Common myeloid progenitor, CD34-positive (primary cell): ENCODE measurements around the gene AHNAK2.
A peak's percentile ranks its signal among the peaks of the same experiment; 100 is the strongest.

Source experiments
- CTCF ChIA-PET: fragments of 350-600 bp; sonication (Branson Sonifier 250); formaldehyde crosslinking; loops from one replicate; lab custom pipeline; 2021; ENCODE audit warnings: antibody characterized with exemption; lab: Charles Lee
- POLR2A ChIA-PET: fragments of 350-600 bp; sonication (Branson Sonifier 250); formaldehyde crosslinking; loops from one replicate; lab custom pipeline; 2021; ENCODE audit warnings: antibody characterized with exemption; lab: Charles Lee
- DNase-seq, 3 donors: peaks; one replicate each; pipeline versions ENCODE4 v3.0.0 to v3.0.0-alpha.2; 2013
- H3K27ac ChIP-seq, 2 experiments: 1 replicate in 1 of 2; 2 replicates in 1 of 2; pipeline ENCODE4 v1.7.0; 2013; ENCODE audit warnings: inconsistent platforms in 2 of 2, low read length in 2 of 2, mild to moderate bottlenecking in 2 of 2, low read depth in 1 of 2, moderate library complexity in 1 of 2; ENCODE audit not compliant: severe bottlenecking in 2 of 2, insufficient read depth in 1 of 2, poor library complexity in 1 of 2
- H3K27me3 ChIP-seq, 5 experiments: replicated peaks in 2 of 5; 1 replicate in 3 of 5; 2 replicates in 2 of 5; pipeline versions ENCODE4 v1.6.1 to v1.7.0; 2013; ENCODE audit warnings: low read length in 4 of 5, mild to moderate bottlenecking in 2 of 5, moderate library complexity in 2 of 5, inconsistent platforms in 1 of 5; ENCODE audit not compliant: insufficient read depth in 5 of 5, control insufficient read depth in 4 of 5
- H3K36me3 ChIP-seq, 4 experiments: 1 replicate in 2 of 4; 2 replicates in 2 of 4; pipeline versions ENCODE4 v1.6.1 to v1.7.0; 2013; ENCODE audit warnings: low read length in 3 of 4, control low read depth in 1 of 4, mild to moderate bottlenecking in 1 of 4; ENCODE audit not compliant: control insufficient read depth in 4 of 4, insufficient read depth in 4 of 4
- H3K4me1 ChIP-seq, 4 experiments: 1 replicate in 3 of 4; 2 replicates in 1 of 4; pipeline versions ENCODE4 v1.6.1 to v1.7.1; 2013; ENCODE audit warnings: low read length in 3 of 4, mild to moderate bottlenecking in 3 of 4, control low read depth in 1 of 4, inconsistent platforms in 1 of 4, moderate library complexity in 1 of 4; ENCODE audit not compliant: control insufficient read depth in 4 of 4, insufficient read depth in 4 of 4; ENCODE audit errors: control extremely low read depth in 1 of 4
- H3K4me3 ChIP-seq, 7 experiments: 1 replicate in 4 of 7; 2 replicates in 3 of 7; pipeline versions ENCODE4 v1.5.1 to v1.7.0; 2013; ENCODE audit warnings: mild to moderate bottlenecking in 7 of 7, low read length in 6 of 7, moderate library complexity in 6 of 7, inconsistent platforms in 2 of 7, low read depth in 2 of 7, control low read depth in 1 of 7; ENCODE audit not compliant: insufficient read depth in 4 of 7, control insufficient read depth in 1 of 7; ENCODE audit errors: extremely low read depth in 1 of 7
- H3K9me3 ChIP-seq, 5 experiments: 1 replicate in 4 of 5; 2 replicates in 1 of 5; pipeline versions ENCODE4 v1.6.1 to v1.7.1; 2013; ENCODE audit warnings: low read length in 4 of 5, mild to moderate bottlenecking in 2 of 5, inconsistent platforms in 1 of 5, low read depth in 1 of 5, moderate library complexity in 1 of 5; ENCODE audit not compliant: control insufficient read depth in 4 of 5, insufficient read depth in 2 of 5; ENCODE audit errors: control extremely low read depth in 1 of 5
- WGBS: methylation state at CpG from one replicate; pipeline ENCODE4 v1.1.5; 2013; ENCODE audit not compliant: insufficient coverage; 5-methylcytosine and 5-hydroxymethylcytosine counted together

Gene AHNAK2

DNA sequence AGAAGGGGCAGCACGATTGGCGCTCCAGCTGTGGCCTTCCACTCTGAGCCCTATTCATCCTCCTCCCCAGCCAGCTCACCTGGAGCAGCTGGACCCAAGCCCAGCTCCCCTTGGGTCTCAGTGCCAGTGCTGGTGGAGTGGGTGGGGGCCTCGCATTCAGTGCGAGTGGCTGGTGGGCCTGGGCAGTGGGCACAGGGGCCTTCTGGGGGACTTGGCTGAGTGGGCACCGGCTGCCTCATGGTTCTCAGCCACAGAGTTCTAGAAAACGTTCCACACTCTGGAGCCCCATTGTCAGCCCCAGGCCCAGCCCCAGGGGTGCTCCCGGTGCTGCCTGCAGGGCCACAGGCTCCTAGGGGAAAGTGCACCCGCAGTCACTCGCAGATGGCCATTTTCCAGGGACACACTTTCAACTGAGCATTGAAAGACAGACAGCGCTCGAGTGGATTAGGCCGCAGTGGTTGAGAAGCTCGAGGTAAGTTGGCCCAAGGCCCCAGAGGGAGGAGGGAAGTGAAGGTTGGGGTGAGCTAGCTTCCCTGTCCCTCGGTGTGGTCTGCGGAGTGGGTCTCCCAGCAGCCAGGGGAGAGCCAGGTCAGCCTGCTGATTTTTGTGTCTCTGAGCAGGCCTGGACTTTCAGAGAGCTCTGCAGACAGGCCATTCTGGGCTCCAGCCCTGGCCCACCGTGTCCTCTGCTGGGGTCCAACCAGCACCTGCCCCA lies 11.2 kb upstream of the AHNAK2 start:
- H3K9me3 ChIP-seq: no peaks in the 10 kb centered on the region
- H3K27me3 ChIP-seq: no peaks in the 10 kb centered on the region
- POLR2A ChIA-PET: no interaction called here
- CTCF ChIA-PET: interaction anchor here (1.5 to 1.7 kb wide), 2 partner anchors 9 to 10 kb away, joined by 4 to 6 read pairs; no protein-coding TSS in a partner anchor
- H3K36me3 ChIP-seq: no peaks in the 10 kb centered on the region
- no peak for DNase-seq
- no peak overlapping the region for H3K27ac ChIP-seq
- WGBS: 93% methylated on average over 10 of the region's 16 CpGs
- H3K4me1 ChIP-seq: peaks cover 0 to 17% (median 15%) of the 10 kb centered on the region in 4 experiments
- H3K4me3 ChIP-seq: no peak overlapping the region

DNA sequence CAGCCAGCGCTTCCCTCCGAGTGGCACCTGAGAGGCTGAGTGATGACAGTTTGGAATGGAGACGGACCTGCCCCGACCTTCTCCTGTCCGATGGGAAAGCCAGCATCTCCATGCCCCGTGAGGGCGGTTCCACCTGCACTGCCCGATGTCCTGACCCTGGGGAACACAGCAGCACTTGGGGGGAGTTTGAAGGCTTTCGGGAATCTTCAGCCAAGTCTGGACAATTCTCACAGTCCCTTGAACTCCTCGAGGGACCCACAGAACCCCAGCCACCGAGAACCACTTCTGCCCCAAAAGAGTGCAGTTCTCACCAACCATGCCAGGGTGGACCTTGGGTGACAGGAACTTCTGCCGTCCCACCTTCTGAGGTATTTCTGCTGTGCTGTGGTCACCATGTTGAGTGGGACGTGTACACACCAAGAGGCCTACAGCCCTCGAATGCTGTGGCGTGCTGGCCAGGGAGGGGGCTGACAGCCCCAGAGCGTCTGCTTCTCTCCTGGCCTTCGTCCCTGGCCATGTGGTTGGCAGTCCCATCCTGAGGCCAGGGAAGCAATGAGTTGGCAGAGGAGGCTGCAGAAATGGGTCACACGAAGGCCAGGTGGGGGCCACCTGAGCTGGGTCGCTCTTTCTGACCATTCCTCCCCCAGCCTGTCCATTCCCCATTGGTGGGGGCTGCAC lies 8.5 kb upstream of the AHNAK2 start:
- Histone ChIP-seq H3K9me3 (no peaks in the 10 kb centered on the region), H3K27ac (no peak overlapping the region), H3K4me1 (peaks cover 0 to 15% (median 14%) of the 10 kb centered on the region in 4 experiments), H3K27me3 (no peaks in the 10 kb centered on the region), H3K4me3 (peak overlapping the region in 5 of 7 experiments; percentile 61 to 82 (median 71)), H3K36me3 (no peaks in the 10 kb centered on the region)
- DNase-seq: no peak
- 87% methylated on average over 17 of the region's 19 CpGs for WGBS
- ChIA-PET POLR2A (interaction anchor here (0.6 kb wide), 1 partner anchor 71 kb away, joined by 3 read pairs; no protein-coding TSS in a partner anchor), CTCF (interaction anchor here (0.7 to 1.6 kb wide), 4 partner anchors 12 to 33 kb away, joined by 3 to 4 read pairs (median 3); no protein-coding TSS in a partner anchor)

DNA sequence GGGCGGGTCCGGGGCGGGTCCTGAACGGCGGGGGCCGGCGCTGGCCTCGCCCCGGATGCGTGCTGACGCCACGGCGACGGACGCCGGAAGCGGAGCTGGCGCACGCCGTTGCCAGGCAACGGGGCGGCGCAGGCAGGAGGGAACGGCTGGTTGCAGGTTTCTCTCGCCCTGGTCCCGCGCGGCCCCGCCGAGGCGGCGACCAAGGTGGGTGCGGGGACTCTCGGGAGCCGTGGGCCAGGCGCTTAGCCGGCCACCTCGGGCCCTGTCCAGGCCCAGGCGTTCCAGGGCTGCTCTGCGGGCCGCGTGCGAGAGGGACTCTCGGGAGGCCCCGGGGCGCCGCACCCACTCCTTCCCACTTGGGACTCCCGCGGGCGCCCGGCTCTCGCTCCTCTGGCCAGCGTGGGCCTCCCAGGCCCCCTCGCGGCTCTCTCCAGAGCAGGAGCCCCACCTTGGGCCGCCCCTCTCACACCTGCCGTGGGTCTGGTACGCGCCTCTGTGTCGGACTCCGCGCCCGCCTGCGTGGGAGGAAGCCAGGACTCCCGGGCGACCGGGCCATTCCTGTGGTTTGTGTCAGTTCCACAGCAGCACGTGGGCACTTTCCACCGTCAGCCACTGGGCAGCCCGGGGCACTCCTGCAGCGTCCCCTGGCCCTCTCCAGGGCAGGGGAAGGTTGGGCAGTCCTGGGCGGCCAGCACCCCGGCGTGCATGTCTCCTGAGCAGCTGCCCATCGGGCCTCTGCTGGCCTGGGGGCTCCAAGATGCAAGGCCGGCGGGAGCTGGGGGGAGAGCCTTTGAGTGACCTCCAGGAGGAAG lies 7.7 kb upstream of the AHNAK2 start, which contains the start of gene CLBA1:
Gene CLBA1, plus strand, starts transcription at position 114 of the 812 bp plus-strand sequence. Its CDS starts 644 bp downstream, at position 758.
- Histone ChIP-seq H3K36me3 (no peaks in the 10 kb centered on the region), H3K9me3 (no peaks in the 10 kb centered on the region), H3K27ac (peak within 1 kb of the TSS in 1 of 2 experiments; percentile 74), H3K4me1 (peaks cover 0 to 15% (median 14%) of the 10 kb centered on the region in 4 experiments), H3K4me3 (peak within 1 kb of the TSS; percentile 49 to 82 (median 70)), H3K27me3 (no peaks in the 10 kb centered on the region)
- ChIA-PET CTCF (interaction anchor here (1.1 to 2.1 kb wide), 5 partner anchors 11 to 35 kb away, joined by 3 to 6 read pairs (median 4); partner anchors contain the start of gene CDCA4), POLR2A (interaction anchor here (0.6 kb wide), 1 partner anchor 40 kb away, joined by 3 read pairs; no protein-coding TSS in a partner anchor)
- WGBS: 3% methylated on average over 66 of the region's 77 CpGs
- DNase-seq: peak; percentile 92 to 94 (median 93)

DNA sequence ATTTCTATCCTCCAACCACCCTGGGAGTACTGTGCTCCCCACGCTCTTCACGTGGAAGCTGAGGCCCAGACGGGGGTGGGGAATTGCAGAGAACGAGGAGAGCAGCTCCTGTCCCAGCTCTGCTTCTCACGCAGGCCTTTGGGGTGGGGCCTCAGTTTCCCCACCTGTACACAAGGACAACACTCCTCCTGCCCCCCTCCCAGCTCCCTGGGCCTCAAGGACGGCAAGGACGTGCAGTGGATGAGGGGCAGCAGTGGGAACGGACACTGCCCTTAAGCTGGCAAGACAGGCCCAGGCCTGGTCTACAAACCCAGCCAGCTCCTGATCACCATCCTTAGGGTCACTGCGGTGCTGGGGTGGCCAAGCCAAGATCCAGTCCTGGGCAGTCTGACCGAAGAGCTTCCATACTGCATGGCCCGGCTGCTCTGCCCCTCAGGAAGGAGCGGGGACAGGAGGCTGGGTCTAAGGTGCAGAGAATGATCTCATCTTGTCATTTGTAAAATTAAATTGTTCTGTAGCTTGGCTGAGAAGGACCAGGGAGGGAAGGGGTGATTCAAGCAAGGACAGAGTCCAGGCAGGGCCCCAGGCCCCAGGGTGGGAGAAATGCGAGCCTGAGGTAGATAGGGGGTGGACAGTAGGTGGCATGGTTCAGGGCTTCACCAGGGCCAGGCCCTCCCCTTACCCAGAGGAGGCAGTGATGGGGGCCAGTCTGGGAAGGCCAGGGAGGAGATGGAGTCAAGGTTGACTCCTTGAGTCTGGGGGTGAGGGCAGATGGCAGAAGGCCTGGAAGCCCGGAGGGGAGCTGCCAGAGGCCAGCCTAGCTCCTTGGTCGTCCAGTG lies 6.1 kb upstream of the AHNAK2 start:
- WGBS: 95% methylated on average over 8 of the region's 15 CpGs
- DNase-seq: no peak
- POLR2A ChIA-PET: no interaction called here

DNA sequence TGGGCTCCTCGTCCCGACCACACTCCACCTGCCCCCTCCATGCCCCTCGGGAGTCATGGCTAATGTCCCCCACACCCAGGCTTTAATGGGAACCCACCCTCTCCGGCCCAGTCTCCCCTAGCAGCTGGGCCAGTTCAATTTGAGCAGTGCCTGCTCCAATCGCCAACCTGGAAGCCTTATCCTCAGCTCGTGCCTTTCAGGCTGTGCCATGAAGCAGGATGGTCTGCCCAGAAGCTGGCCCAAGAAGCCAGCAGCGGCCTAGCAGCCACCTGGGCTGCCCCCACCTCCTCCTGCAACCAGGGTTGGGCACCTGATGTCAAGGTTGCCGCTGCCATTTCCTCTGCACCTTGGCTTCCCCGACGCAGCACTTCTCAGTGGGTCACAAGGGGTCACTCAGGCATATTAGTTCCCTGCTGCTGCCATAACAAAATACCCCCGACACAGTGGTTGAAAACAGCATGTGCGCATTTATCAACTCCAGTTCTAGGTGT lies 5.1 kb upstream of the AHNAK2 start:
- Histone ChIP-seq H3K9me3 (no peaks in the 10 kb centered on the region), H3K4me3 (no peak overlapping the region), H3K36me3 (no peaks in the 10 kb centered on the region), H3K4me1 (peaks cover 0 to 18% (median 16%) of the 10 kb centered on the region in 4 experiments), H3K27ac (no peak overlapping the region), H3K27me3 (peaks cover 0 to 11% (median 8%) of the 10 kb centered on the region in 5 experiments)
- no peak for DNase-seq
- ChIA-PET CTCF (interaction anchor here (0.9 to 2.1 kb wide), 3 partner anchors 10 to 70 kb away, joined by 4 to 6 read pairs (median 5); no protein-coding TSS in a partner anchor), POLR2A (no interaction called here)
- WGBS: 87% methylated on average over 12 of the region's 12 CpGs

More for the DNA sequence above, 6.1 kb upstream of the AHNAK2 start:
- no peak overlapping the region for H3K27ac ChIP-seq
- H3K36me3 ChIP-seq: no peaks in the 10 kb centered on the region
- peaks cover 0 to 15% (median 14%) of the 10 kb centered on the region in 4 experiments for H3K4me1 ChIP-seq
- no peak overlapping the region for H3K4me3 ChIP-seq
- H3K27me3 ChIP-seq: peaks cover 0 to 6% (median under 1%) of the 10 kb centered on the region in 5 experiments
- CTCF ChIA-PET: interaction anchor here (0.6 to 2.1 kb wide), 8 partner anchors 11 to 93 kb away, joined by 3 to 7 read pairs (median 4); no protein-coding TSS in a partner anchor
- H3K9me3 ChIP-seq: no peaks in the 10 kb centered on the region
